MM.1S (cell line): Measurements from ENCODE around the gene MAU2.
"Not testable (repeated sequence)": the region's sequence is repeated elsewhere in the genome, so short reads cannot be mapped to it uniquely, and the experiment has no call there.

Experiments used
- DNase-seq: peaks from one replicate; pipeline ENCODE4 v3.0.0-alpha.2; 2015
- H2AFZ ChIP-seq: fragments of 300-600 bp; sonication (generic); 2 replicates; pipeline ENCODE4 v1.6.0; 2016; ENCODE audit warnings: antibody characterized with exemption, low read length
- H3F3A ChIP-seq: fragments of 300-600 bp; sonication (generic); 2 replicates; pipeline ENCODE4 v1.6.1; 2016; ENCODE audit warnings: mild to moderate bottlenecking, antibody characterized with exemption, low read length, moderate library complexity, mixed read lengths; ENCODE audit not compliant: insufficient read depth
- H3K27ac ChIP-seq: fragments of 300-600 bp; sonication (generic); 2 replicates; pipeline ENCODE4 v1.5.1; 2016; ENCODE audit warnings: mild to moderate bottlenecking, low read length
- H3K27me3 ChIP-seq: fragments of 300-600 bp; sonication (generic); replicated peaks from 2 replicates; pipeline ENCODE4 v1.6.0; 2016; ENCODE audit warnings: low read length; ENCODE audit not compliant: insufficient read depth
- H3K36me3 ChIP-seq: fragments of 300-600 bp; sonication (generic); replicated peaks from 2 replicates; pipeline ENCODE4 v1.6.1; 2016; ENCODE audit warnings: mild to moderate bottlenecking, low read length, mixed read lengths; ENCODE audit not compliant: insufficient read depth
- H3K4me1 ChIP-seq: fragments of 300-600 bp; sonication (generic); 2 replicates; pipeline ENCODE4 v1.6.1; 2016; ENCODE audit warnings: low read length, mixed read lengths
- H3K4me2 ChIP-seq: fragments of 300-600 bp; sonication (generic); 2 replicates; pipeline ENCODE4 v1.6.0; 2016; ENCODE audit warnings: low read depth, low read length
- H3K4me3 ChIP-seq: fragments of 300-600 bp; sonication (generic); 2 replicates; pipeline ENCODE4 v1.5.1; 2016; ENCODE audit warnings: low read length, mixed read lengths
- H3K79me2 ChIP-seq: fragments of 300-600 bp; sonication (generic); 2 replicates; pipeline ENCODE4 v1.6.1; 2016; ENCODE audit warnings: mixed run types, low read length, mixed read lengths
- H3K9ac ChIP-seq: fragments of 300-600 bp; sonication (generic); 2 replicates; pipeline ENCODE4 v1.6.1; 2016; ENCODE audit warnings: low read length, mixed read lengths
- H3K9me2 ChIP-seq: fragments of 300-600 bp; sonication (generic); replicated peaks from 2 replicates; pipeline ENCODE4 v1.6.1; 2016; ENCODE audit warnings: mild to moderate bottlenecking, low read length, mixed read lengths; ENCODE audit not compliant: insufficient read depth
- H3K9me3 ChIP-seq: fragments of 300-600 bp; sonication (generic); replicated peaks from 2 replicates; pipeline ENCODE4 v1.6.1; 2016; ENCODE audit warnings: mild to moderate bottlenecking, low read length, mixed read lengths; ENCODE audit not compliant: insufficient read depth
- H4K20me1 ChIP-seq: fragments of 300-600 bp; sonication (generic); 2 replicates; pipeline ENCODE4 v1.6.1; 2016; ENCODE audit warnings: mild to moderate bottlenecking, low read length, moderate library complexity, mixed read lengths; ENCODE audit not compliant: insufficient read depth
- EZH2 ChIP-seq: fragments of 300-600 bp; sonication (generic); optimal IDR thresholded peaks from 2 replicates; pipeline ENCODE3; 2017; ENCODE audit warnings: low read depth, mild to moderate bottlenecking, antibody characterized with exemption, low read length, mixed read lengths
- EZH2phosphoT487 ChIP-seq: fragments of 300-600 bp; sonication (generic); IDR thresholded peaks from 2 replicates; pipeline ENCODE4 v1.6.1; 2018; ENCODE audit warnings: antibody characterized with exemption, low read length
- TF ChIP-seq, protein P1 (sequence below): fragments of 300-600 bp; sonication (generic); IDR thresholded peaks from 2 replicates; pipeline ENCODE4 v1.5.1; 2016; ENCODE audit warnings: antibody characterized with exemption, low read length, mixed read lengths

Gene MAU2

DNA sequence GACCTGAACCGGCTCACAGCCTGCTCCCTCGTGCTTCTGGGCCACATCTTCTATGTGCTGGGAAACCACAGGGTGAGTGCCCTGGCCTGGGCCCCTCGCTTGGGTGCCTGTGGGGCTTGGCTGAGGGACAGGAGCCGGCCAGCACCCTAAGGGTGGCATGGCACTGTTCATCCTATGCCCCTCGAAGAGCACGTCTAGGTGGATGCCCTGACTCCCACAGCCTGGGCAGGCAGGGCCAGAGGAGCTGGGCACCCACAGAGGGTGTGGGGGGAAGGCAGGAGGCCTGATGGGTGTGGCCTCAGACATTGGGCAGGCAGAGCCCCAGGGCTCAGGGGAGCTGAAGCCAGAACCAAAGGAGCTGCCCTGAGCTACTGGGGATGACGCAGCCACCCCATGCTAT lies 28.7 kb downstream of the MAU2 start:
- Histone ChIP-seq H3K79me2 (no peaks in the 10 kb centered on the region), H3K4me1 (no peaks in the 10 kb centered on the region), H3K27me3 (no peaks in the 10 kb centered on the region), H3K27ac (no peak overlapping the region), H3K36me3 (peaks cover 4% of the 10 kb centered on the region; the same call in 1 of the 2 replicates), H3K4me3 (no peak overlapping the region), H2AFZ (no peak overlapping the region), H3K4me2 (no peak overlapping the region), H3K9ac (no peak overlapping the region), H3K9me2 (no peaks in the 10 kb centered on the region), H3K9me3 (no peaks in the 10 kb centered on the region), H4K20me1 (no peaks in the 10 kb centered on the region), H3F3A (no peaks in the 10 kb centered on the region)
- TF ChIP-seq EZH2phosphoT487 (no peak), EZH2 (no peak)
- TF ChIP-seq, protein P1, sequence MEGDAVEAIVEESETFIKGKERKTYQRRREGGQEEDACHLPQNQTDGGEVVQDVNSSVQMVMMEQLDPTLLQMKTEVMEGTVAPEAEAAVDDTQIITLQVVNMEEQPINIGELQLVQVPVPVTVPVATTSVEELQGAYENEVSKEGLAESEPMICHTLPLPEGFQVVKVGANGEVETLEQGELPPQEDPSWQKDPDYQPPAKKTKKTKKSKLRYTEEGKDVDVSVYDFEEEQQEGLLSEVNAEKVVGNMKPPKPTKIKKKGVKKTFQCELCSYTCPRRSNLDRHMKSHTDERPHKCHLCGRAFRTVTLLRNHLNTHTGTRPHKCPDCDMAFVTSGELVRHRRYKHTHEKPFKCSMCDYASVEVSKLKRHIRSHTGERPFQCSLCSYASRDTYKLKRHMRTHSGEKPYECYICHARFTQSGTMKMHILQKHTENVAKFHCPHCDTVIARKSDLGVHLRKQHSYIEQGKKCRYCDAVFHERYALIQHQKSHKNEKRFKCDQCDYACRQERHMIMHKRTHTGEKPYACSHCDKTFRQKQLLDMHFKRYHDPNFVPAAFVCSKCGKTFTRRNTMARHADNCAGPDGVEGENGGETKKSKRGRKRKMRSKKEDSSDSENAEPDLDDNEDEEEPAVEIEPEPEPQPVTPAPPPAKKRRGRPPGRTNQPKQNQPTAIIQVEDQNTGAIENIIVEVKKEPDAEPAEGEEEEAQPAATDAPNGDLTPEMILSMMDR, result no peak
- no peak for DNase-seq

DNA sequence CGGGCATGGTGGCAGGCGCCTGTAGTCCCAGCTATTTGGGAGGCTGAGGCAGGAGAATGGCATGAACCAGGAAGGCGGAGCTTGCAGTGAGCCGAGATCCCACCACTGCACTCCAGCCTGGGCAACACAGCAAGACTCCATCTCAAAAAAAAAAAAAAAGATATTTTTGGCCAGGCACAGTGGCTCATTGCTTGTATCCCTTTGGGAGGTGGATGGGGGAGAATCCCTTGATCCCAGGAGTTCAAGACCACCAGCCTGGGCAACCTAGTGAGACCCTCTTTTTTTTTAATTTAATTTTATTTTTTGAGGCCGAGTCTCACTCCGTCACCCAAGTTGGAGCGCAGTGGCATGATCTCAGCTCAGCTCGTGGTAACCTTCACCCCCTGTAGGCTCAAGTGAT lies 30.1 kb downstream of the MAU2 start:
- H4K20me1 ChIP-seq, H3K4me2 ChIP-seq, H3K9me2 ChIP-seq, H3K27me3 ChIP-seq, DNase-seq, H3K9me3 ChIP-seq, H3K9ac ChIP-seq, H2AFZ ChIP-seq, H3F3A ChIP-seq, H3K27ac ChIP-seq, H3K79me2 ChIP-seq, H3K36me3 ChIP-seq, H3K4me1 ChIP-seq, H3K4me3 ChIP-seq: not testable (repeated sequence)

DNA sequence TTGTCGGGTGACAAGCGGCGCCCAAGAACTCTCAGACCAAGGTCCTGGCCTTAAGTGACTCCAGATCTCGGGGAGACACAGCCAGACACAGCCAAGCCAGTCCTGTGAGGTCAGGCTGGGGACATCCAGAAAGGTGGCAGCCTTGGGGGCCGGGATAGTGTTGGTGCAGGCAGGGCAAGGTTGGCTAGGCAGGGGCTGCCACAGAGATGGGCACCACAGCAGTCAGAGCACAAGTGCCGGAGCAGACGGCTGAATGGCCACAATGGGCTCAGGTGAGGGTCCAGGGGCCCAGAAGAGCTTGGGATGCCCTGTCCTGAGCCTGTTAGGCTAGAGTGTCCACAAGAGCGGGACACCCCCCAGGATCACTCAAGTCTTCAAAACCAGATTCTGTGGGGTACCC lies 32.2 kb downstream of the MAU2 start:
- no peak overlapping the region for H2AFZ ChIP-seq
- no peaks in the 10 kb centered on the region for H3K79me2 ChIP-seq
- no peaks in the 10 kb centered on the region for H4K20me1 ChIP-seq
- no peak overlapping the region for H3K9ac ChIP-seq
- H3K27me3 ChIP-seq, result no peaks in the 10 kb centered on the region
- no peak overlapping the region for H3K27ac ChIP-seq
- H3K4me1 ChIP-seq, result no peaks in the 10 kb centered on the region
- H3K4me2 ChIP-seq, result no peak overlapping the region
- no peaks in the 10 kb centered on the region; the same call in 1 of the 2 replicates for H3K36me3 ChIP-seq
- no peak for DNase-seq
- TF ChIP-seq EZH2phosphoT487 (no peak), EZH2 (no peak)
- TF ChIP-seq, protein P1, result no peak
- no peaks in the 10 kb centered on the region for H3K9me3 ChIP-seq
- H3F3A ChIP-seq, result no peaks in the 10 kb centered on the region
- no peaks in the 10 kb centered on the region for H3K9me2 ChIP-seq
- no peak overlapping the region for H3K4me3 ChIP-seq

DNA sequence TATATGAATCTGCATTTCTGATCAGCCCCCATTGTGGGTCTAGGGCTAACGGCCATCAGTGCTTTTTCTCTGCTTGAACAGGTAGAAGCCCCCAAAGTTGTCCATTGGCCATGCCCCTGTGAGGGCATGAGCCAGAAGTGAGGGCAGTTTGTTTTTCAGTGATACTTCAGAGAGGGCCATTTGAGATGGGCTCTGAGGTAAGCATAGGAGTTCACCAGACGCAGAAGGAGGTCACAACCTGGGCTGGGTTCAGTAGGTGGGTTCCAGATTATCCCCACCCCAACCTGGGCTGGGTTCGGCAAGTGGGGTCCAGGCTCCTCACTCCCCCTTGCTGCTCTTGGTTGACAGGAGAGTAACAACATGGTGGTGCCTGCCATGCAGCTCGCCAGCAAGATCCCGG lies 33.4 kb downstream of the MAU2 start:
- no peak overlapping the region for H3K9ac ChIP-seq
- no peaks in the 10 kb centered on the region for H3K9me2 ChIP-seq
- no peak overlapping the region for H3K4me3 ChIP-seq
- no peaks in the 10 kb centered on the region for H3K79me2 ChIP-seq
- no peak for DNase-seq
- no peaks in the 10 kb centered on the region for H3F3A ChIP-seq
- H3K4me2 ChIP-seq, result no peak overlapping the region
- H3K36me3 ChIP-seq, result no peaks in the 10 kb centered on the region; the same call in 1 of the 2 replicates
- H3K4me1 ChIP-seq, result no peaks in the 10 kb centered on the region
- no peaks in the 10 kb centered on the region for H3K9me3 ChIP-seq
- H4K20me1 ChIP-seq, result no peaks in the 10 kb centered on the region
- TF ChIP-seq, protein P1, result no peak
- no peak for TF ChIP-seq EZH2phosphoT487
- no peak for TF ChIP-seq EZH2
- H2AFZ ChIP-seq, result no peak overlapping the region
- no peak overlapping the region for H3K27ac ChIP-seq
- no peaks in the 10 kb centered on the region for H3K27me3 ChIP-seq
